ENCODE data around the gene MSL1.

Gene MSL1

GRCh38 chr17:40091691-40092397 lies 29.9 kb upstream of the MSL1 start:
- no peak for DNase-seq (ENCODE audit: low read depth)

- no peak for DNase-seq (ENCODE audit: low read depth)
Observed at GRCh38 chr17:40092581-40092980, 29.2 kb upstream of the MSL1 start.

GRCh38 chr17:40093005-40093579 lies 28.7 kb upstream of the MSL1 start:
- no peak for DNase-seq (ENCODE audit: low read depth)

DNA sequence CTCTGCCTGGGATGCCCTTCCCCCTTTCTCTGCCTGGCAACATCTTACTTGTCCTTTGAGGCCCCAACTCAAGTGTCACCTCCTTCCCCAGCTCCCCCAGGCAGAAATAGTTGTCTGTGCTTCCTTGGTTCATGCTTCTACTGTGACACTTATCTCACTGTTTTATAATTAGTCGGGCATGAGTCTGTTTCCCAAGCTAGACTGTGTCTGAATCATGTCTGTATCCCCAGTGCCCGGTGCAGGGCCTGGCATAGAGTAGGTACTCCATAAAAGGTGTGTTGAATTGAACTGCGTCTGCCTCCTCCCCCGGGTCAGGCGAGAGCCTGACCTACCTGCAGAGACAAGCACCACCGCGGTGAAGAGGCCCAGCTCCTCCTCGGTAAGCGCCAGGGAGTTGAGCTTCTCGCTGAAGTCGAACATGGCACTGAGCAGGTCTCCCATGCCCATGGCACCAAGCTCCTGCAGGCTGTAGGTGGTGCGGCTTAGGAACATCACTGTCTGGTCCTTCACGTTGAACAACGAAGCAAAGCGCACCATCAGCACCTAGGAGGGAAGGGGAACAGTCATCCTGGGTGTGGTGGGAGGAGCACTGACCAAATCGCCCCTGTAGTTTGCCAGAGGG lies 28.1 kb upstream of the MSL1 start:
- DNase-seq (ENCODE audit: low read depth), result no peak

- no peak for DNase-seq (ENCODE audit: low read depth)
Observed at GRCh38 chr17:40094874-40095273, 26.9 kb upstream of the MSL1 start.

GRCh38 chr17:40095351-40095943 lies 26.3 kb upstream of the MSL1 start:
- no peak for DNase-seq (ENCODE audit: low read depth)

GRCh38 chr17:40095944-40096791 lies 25.6 kb upstream of the MSL1 start:
- DNase-seq (ENCODE audit: low read depth), result no peak

GRCh38 chr17:40097087-40097486 lies 24.7 kb upstream of the MSL1 start:
- no peak for DNase-seq (ENCODE audit: low read depth)

DNA sequence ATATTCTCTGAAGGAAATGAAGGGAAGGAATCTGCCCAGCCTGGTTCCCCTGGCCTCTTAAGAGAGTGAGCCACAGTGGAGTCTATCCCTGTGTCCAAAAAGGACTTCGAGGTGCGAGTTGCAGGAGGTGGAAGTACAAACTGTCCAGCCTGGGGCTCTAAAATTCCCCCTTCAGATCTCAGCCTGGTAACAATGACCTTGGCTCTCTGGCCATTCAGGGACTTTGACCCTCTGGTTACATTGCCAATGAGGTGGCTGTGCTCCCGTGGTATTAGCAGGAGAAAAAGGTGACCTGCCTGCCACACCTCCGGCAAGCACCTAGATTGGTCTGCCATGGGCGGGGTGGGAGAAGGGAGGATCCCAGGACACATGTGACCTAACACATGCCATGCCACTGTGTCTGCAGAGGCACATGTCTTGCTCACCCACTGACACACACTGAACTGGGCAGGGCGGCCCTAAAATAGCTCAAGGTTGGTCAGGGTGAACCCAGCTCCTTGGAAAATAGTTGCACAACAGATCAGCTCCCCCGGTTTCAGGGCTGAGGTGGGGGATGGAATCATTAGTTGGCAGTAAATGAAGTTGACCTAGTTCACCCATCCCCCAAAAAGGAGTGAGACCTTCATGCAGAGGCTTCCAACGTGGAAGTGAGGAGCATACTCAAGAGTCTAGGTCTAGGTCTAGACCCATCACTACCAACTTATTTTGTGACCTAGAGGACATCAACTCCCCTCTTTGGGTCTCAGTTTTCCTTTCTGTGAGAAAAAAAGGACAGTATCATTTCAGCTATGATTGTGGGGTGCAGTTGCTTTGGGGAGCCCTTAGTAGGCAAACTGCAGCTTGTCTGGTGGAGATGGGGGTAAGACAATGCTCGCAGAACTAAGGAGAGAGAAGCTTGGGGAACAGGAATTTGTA lies 23.6 kb upstream of the MSL1 start:
- no peak for DNase-seq (ENCODE audit: low read depth)

DNA sequence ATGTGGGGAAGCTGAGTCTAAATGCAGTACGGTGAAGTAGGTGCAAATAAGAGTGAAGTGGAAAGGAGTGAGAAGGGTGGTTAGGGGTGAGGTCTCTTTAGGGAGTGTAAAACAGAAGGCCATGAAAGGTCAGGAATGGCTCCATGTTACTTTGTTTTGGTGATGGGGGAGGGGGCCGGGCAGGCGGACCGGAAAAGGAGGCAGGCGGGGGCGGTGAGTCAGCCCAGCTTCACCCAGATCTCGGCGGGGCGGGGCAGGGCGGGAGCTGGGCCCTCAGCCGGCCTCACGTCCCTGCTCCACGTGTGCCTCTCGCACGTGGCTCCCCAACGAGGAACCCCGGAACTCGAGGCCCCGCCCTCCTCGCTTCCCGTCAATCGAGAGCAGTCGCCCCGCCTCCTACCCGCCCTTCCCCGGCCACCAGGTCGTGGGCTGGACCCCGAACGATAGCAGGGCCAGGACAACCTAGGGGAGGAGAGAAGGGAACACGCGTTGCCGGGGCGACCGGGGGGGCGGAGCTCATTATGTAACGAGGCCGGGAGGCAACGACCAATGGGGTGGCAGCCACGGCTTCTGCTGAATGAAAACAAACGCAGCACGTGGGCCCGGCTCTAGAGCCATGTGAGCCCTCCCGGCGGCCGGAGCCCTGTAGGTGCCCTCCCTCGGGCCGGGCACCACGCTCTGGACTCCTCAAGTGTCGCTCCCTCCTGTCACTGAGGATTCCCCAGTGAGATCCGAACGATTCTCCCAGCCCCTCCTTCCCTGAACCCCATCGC lies 22.7 kb upstream of the MSL1 start:
- DNase-seq (ENCODE audit: low read depth), result peak; percentile 93

DNA sequence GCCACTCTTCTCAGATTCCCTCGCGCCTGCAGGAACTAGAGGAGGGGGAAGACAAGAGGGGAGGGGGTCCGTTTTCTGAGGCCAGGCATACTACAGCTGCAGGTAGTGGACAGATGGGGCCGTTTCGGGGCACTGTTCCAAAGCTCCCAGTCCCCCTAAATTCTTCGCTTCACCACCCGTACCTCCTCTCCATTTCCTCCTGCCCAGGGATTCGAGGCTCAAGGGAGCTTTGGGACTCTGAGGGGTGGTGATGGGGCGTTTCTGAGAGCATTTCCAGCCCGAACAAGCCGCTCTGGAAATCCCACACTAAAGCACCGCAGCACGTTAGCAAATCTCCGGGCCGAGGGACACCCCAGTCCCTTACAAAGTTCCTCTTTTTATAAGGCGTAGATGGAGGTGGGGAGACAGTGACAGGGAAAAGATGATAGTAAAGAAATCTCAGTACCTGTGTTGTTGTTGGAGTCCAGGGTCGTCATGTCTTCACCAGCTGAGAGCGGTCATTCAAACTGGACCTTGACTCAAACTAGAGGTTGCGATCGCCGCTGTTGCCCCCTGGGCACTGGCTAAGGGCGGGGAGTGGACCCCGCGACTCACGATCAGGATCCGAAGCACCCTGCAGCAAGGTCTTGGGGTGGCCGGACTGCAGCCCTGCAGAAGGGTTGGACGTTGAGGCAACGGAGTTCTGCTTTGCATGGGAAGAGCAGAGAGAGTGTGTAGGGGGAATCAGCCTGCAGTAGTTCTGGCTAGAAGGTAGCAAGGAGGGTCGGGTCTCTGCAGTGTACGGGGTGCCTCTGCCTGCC lies 22.0 kb upstream of the MSL1 start:
- no peak for DNase-seq (ENCODE audit: low read depth)

DNA sequence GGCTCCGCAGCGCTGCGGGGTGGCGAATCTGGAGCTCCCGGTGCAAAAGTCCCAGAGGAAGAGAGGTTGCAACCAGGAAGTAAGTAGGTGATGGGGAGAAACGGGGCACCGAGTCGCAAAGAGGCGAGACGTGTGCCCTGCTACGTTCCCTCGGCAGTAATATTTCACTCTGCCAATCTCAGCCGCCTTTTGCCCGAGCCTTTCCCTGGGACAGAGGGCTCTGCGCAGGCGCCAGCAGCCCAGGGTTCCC lies 21.4 kb upstream of the MSL1 start, which contains the start of gene NR1D1:
Gene NR1D1, minus strand, starts transcription at position 171 of the 250 bp plus-strand sequence. CDS start 495 bp downstream, outside the sequence.
- DNase-seq (ENCODE audit: low read depth), result no peak

DNA sequence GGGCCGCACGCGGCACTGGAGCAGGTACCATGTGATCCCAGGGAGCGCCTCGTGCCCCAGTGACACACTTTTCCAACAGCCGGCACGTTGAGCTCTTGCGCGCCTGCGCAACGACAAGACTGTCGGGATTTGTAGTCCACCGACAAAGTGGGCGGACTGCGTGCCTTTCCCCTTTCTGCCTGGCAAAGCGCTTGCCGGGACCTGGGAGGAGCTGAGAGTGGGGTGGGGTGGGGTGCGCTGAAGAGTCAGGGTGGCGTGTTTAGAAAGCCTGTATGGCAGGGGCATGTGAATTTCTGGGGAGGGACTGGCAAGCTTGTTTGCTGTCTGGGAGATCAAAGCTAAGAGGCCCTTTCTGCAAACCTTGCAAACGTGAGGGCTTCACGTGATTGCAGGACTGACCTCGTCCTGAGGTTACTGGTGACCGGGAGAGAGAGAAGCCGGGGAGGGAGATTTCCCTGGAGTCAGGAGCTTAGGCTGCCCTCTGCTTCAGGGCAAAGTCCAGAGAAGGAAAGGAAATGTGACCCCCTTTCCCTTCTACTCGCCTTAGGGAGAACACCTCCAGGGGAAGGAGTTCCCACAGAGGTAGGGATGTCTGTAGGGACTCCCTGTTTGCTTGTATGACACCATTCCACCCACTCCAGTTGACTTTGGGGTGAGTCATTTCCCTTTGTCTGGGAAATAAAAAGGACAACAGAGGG lies 21.0 kb upstream of the MSL1 start:
- DNase-seq (ENCODE audit: low read depth), result peak; percentile 88

GRCh38 chr17:40101367-40102210 lies 20.2 kb upstream of the MSL1 start:
- no peak for DNase-seq (ENCODE audit: low read depth)

- DNase-seq (ENCODE audit: low read depth), result no peak
Observed at GRCh38 chr17:40103071-40103661, 18.6 kb upstream of the MSL1 start.

- no peak for DNase-seq (ENCODE audit: low read depth)
Observed at GRCh38 chr17:40103688-40104087, 18.1 kb upstream of the MSL1 start.

DNA sequence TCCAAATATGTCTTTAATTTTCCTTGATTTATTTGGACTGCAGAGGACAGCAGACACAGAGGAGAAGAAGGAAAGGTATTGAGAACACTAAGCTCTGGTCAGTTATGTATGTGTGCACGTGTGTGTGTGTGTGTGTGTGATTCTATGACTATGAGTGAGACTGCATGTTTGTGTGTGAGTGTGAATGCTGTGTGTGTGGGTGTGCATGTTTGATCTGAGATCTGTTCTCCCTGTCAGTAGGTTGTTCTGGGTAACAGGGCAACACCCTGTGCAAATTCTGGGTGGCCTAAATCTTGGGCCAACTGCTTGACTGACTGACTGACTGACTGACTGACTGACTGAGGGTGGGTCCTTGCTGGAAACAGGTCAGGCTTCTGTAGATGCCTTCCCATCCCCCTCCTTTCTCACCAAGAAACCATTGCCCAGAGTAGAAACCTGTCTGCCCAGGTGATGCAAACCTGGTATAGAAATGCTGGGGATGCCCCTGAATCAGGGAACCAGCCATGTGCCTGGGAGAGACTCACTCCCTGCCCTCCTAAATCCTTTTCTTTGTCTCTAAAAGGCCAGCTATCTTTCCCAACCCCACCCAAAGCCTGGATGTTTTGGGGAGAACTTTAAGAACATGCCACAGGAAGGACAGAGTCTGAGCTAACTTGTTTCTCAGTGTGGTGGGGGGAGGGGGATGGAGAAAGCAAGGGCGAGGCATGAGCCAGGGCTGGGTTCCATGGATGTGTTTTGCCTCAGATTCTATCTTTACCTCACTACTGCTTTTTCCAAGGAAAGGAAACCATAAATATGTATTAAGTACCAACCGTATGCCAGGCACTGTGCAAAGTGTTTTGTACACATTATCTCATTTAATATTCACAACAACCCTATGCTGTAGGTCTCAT lies 16.9 kb upstream of the MSL1 start:
- DNase-seq (ENCODE audit: low read depth), result no peak

All from CMK (cell line).